Stimulated activated CD4-positive, alpha-beta T cell treated with anti-CD3 and anti-CD28 coated beads, Interleukin-2, amount 100 ng/mL, for 48 hours (primary cell): ENCODE measurements around the gene DNAJA4.

Experiments used
- DNase-seq, 2 donors: peaks; one replicate each; pipeline ENCODE4 v3.0.0-alpha.2; 2020

DNAJA4 gene

DNA sequence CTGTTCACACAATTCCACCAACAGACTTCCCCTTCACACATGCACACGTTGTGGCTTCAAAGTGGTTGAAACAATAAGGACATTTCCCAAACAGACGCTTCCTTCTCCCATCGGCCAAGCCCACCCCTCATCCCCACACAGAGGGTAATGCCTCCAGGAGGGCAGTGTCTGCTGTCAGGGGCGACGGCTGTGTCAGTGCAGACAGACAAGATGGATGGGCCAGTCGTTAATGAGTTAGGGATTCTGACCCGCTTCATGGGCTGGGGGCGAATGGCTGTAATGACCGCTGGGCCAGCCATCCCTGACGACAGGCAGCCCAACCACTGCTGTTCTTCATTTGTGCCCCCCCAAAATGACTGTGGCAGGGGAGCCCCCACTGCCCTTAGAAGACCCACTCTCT lies 55.2 kb downstream of the DNAJA4 start:
- DNase-seq: no peak

DNA sequence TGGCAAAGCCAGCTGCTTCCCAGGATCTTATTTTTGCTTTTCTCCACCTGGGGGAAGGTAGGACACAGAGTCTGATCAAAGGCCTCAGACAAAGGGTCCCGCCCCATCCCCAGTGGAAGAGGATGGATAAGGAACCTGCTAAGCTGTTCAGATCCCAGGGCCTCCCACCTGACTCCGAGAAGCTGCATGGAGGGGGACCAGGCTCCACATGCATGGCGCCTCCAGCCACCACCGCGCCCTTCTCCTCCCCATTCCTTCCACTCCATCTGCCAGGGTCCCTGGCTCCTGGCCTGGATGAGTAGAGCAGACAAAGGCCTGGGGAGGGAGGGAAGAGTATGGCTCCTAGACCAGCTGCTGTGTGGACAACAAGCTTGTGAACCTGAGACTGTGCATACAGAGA lies 55.8 kb downstream of the DNAJA4 start:
- DNase-seq: no peak

DNA sequence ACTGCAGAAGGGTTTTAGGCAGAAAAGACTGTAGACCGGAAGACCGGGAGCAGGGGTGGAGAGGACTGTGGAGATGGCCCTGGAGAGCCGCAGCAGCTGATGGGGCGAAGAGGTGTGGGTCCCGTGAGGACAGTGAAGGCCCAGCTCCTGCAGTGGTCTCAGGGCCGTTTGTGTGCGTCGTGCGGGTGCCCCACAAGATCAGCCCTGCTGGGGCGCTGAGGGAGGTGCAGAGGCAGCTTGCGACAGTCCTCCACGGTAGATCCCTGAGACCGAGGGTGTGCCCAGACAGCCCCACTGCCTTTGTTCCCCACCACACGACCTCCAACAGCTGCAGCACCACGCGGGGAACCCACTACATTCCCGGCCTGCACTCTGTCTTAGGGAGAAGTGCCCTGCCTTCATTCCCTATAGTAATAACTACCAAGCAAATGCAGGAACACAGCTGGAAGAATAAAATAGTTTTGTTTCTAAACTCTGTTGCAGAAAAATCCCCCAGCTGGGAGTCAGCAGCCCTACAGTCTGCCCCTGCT lies 56.7 kb downstream of the DNAJA4 start:
- no peak for DNase-seq

DNA sequence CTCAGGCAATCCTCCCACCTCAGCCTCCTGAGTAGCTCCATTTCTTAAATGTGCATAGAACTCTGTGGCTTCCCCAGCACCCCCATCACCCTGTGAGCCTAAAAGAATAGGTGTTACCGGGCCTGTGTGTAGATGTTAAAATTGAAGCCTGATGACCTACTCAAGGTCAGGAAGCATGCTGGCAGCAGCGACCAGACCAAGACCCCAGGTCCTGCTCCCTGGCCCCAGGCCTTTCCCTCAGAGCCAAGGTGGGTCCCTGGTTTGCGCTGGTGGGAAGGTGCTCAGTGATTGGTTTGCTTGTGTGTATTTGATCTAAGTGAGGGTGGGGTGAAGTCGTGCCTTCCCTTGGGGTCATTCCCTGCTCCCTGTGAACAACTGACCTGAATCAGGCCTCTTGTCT lies 57.4 kb downstream of the DNAJA4 start:
- no peak for DNase-seq

DNA sequence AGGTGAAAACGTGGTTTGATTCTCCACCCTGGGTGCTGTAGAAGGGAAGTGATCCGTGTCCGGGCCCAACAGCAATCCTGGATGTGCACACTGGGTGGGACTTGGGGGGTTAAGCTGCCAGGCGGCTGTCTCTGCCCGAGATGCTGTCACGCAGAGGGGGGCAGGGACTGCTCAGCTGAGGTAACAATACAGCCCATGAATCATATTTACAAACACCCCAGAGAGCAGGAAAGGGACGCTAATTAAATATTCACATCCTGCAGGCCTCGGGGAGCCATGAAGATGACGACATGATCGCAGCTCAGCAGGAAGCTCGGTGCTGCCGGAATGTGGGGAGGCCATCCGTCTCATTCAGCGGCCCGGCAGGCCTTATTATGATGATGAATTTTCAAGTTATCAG lies 57.9 kb downstream of the DNAJA4 start:
- no peak for DNase-seq

DNA sequence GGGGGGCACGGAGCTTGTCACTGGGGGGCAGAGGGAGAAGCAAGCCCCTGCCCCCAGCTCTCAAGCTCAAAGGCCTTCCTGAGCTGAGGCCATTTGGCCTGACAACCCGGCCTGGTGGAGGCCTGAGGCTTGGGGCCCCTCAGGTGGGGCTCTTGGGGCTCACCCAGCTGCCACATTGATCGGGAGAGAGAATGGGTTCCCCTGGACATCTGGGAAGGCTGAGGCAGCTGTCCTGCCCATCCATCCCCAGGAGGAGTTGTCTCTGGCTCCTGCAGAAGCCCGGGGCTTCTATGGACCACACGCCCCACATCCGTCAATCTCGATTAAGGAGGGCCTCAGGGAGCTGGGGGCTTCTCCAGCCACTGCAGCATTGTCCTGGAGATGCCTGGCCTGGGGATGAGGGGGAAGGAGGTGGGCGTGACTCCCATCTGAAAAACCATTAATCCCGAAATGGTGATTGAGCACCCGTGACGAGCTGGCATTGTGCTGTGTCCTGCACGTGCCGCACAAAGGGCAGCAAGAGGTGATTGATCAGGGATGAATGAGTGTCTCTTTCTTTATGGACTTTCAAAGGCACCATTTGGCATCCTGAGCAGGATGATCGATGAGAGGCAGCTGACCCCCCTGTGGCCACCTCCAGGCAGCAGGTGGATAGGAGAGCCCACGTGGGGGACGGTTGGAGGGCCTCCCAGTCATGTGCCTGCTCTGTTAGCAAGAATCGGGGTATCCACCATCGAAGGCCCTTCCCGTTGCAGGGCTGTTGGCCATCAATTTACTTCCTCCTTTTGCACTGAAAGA lies 58.6 kb downstream of the DNAJA4 start:
- DNase-seq: no peak

DNA sequence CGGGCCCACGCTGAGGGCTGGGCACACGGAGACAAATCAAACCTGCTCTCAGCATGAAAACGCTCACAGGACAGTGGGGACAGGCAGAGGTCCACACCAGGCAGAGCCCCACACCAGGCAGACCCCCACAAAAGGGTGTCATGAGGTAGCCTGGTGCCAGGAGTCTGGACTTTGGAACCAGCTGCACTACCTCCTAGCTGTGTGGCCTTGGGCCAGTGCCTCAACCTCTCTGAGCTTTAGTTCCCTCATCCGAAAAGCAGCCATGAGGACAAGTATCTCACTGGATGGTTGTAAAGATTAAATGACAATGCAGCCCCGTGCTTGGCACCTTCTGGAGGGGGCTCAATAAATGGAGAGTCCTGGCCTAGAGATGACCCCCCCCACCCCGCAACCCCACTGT lies 59.3 kb downstream of the DNAJA4 start:
- no peak for DNase-seq

DNA sequence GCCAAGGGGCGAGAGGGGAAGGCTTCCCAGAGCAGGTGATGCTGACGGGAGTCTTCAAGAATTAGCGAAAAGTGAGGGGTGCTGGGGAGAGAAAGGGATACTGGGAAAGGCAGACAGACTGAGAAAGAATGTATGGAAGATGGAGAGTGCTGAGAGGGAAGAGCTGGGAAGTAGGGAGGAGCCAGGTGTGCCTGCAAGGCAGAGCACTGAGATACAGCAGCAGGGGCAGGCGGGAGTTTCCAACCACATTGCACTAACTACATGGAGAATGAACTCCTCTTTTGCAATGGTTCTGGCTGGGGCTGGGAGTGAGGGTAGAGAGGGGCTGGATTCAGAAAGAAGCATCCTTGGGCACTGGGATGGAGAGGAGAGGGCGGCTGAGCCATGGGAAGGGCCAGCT lies 59.8 kb downstream of the DNAJA4 start:
- DNase-seq: no peak

DNA sequence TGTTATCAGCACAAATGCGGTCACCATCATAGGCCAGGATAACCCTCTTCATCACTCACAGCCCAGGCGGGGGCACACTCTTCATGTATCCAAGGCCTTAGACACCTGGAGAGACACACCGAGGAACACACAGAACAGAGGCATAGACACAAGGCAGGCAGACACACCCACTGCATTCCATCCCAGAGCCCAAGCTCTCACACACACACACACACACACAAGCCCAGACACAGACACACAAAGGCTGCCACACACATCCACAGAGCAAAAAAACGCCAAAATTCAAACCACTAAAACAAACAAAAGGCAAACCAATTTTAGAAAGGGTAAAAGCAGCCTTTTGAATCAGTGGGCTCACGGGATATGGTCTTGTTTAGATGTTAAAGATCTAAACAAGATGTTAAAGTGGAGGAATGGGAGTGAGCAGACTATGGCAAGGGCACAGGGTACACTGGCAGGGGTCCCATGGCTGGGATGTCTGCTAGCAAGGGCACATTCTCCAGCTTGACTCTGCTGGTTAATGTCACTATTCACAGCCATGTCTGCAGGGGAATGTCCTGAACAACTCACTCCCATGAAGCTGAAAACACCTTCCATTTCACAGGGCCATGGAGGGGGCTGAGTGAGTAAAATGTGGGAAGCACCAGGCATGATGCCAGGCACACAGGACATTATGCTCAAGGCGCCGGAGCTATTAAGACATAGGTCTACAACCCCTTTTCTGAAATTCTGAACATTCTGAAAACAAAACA lies 60.9 kb downstream of the DNAJA4 start:
- DNase-seq: no peak

DNA sequence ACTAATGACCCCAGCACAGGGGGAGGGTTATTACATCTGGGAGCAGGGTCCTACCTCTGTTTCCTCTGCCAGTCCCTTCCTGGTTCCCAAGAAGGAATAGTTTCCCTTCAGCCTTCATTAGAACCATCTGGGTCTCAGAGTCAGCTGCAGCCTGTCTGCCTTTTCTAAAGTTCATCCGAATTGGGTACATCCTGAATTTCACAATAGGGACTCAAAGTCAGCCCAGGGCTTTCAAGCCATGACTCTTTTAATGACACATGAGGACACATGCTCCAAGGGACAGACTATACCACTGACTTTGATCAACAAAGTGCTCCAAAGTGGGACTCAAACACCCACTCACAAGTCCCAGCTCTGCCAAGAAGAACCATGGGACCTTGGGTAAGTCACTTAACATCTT lies 63.1 kb downstream of the DNAJA4 start:
- DNase-seq: no peak

DNA sequence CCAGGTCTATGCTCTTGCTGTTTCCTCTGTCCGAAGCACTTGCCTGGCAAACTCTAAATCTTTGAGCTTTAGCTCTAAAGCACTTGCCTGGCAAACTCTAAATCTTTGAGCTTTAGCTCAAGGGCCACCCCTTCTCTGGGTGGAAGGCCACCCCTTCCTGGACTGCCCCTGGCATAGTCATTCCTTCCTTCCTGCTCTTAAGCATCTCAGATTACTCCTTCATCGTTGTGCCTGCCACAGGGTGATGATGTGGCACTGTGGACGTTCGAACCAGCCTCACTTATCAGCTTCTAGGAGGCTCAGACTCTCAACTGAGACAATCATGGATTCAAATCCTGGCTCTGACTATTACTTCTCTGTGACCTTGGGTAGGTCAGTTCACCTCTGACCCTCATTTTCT lies 65.3 kb downstream of the DNAJA4 start:
- no peak for DNase-seq
